22Rv1 (cell line): ENCODE measurements around the gene ARFGAP3.

ENCODE experiments used
- ZFX ChIP-seq: fragments of 450-650 bp; IDR thresholded peaks from 2 replicates; pipeline ENCODE4 v1.6.1; 2017; ENCODE audit warnings: antibody characterized with exemption, borderline replicate concordance
- TF ChIP-seq, protein P1 (sequence below): fragments of 450-650 bp; IDR thresholded peaks from 2 replicates; pipeline ENCODE4 v1.5.1; 2017; ENCODE audit warnings: mild to moderate bottlenecking

DNA sequence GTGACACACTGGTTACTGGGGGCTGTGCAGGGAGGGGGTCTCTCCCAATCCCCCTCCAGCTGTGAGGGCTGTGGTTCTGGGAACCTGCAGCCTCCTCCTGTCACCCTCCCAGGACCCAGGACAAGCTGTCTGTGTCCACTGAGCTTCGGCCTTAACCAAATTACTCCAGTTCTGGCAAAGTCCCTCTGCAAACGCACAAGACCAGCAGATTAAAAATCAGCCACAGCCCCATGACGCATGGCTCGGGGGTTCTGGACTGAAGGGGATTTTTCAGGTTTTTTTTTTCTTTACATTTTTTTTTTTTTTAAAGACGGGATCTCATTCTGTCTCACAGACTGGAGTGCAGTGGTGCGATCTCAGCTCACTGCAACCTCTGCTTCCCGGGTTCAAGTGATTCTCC, 104.2 kb downstream of the ARFGAP3 start:
- TF ChIP-seq, protein P1, sequence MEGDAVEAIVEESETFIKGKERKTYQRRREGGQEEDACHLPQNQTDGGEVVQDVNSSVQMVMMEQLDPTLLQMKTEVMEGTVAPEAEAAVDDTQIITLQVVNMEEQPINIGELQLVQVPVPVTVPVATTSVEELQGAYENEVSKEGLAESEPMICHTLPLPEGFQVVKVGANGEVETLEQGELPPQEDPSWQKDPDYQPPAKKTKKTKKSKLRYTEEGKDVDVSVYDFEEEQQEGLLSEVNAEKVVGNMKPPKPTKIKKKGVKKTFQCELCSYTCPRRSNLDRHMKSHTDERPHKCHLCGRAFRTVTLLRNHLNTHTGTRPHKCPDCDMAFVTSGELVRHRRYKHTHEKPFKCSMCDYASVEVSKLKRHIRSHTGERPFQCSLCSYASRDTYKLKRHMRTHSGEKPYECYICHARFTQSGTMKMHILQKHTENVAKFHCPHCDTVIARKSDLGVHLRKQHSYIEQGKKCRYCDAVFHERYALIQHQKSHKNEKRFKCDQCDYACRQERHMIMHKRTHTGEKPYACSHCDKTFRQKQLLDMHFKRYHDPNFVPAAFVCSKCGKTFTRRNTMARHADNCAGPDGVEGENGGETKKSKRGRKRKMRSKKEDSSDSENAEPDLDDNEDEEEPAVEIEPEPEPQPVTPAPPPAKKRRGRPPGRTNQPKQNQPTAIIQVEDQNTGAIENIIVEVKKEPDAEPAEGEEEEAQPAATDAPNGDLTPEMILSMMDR: no peak
- no peak for TF ChIP-seq ZFX
